PC-3 (cell line): ENCODE results near the gene TMIE. TPM values are rescaled to one million over a fixed set of nuclear protein-coding genes. Genes with fewer than 3 reads are reported as not detected.

Source experiments
- ATAC-seq: fragments of 200-7000 bp; cut with Tn5 transposase; 2 replicates; pipeline ENCODE4 v1.9.1; 2020; ENCODE audit warnings: mild to moderate bottlenecking, moderate library complexity
- BruUV-seq: library from RNA; stranded (reverse); fragments of 400-500 nt; replicated peaks from 2 replicates; lab custom pipeline; 2021; lab: Mats Ljungman, UMichigan
- CTCF ChIA-PET: fragments of 300-600 bp; sonication (Branson Sonifier 250); formaldehyde crosslinking; loops from one replicate; lab custom pipeline; 2022; ENCODE audit warnings: antibody characterized with exemption; lab: Charles Lee
- POLR2A ChIA-PET: fragments of 300-600 bp; sonication (Branson Sonifier 250); formaldehyde crosslinking; loops from one replicate; lab custom pipeline; 2022; ENCODE audit warnings: antibody characterized with exemption; ENCODE audit not compliant: unreplicated experiment; lab: Charles Lee
- DNase-seq: peaks from one replicate; pipeline ENCODE4 v3.0.0-alpha.2; 2015
- H2AFZ ChIP-seq: fragments of 300-600 bp; sonication (generic); 2 replicates; pipeline ENCODE4 v1.6.0; 2016; ENCODE audit warnings: antibody characterized with exemption, low read length
- H3F3A ChIP-seq: fragments of 300-600 bp; sonication (generic); one replicate; pipeline ENCODE4 v1.6.0; 2017; ENCODE audit warnings: antibody characterized with exemption, low read length, control low read depth, mild to moderate bottlenecking; ENCODE audit not compliant: unreplicated experiment
- H3K27ac ChIP-seq: fragments of 300-600 bp; sonication (generic); 2 replicates; pipeline ENCODE4 v1.5.1; 2016; ENCODE audit warnings: mild to moderate bottlenecking, low read length
- H3K27me3 ChIP-seq: fragments of 300-600 bp; sonication (generic); 2 replicates; pipeline ENCODE4 v1.6.1; 2016; ENCODE audit warnings: low read length, mixed read lengths
- H3K36me3 ChIP-seq: fragments of 300-600 bp; sonication (generic); 2 replicates; pipeline ENCODE4 v1.6.1; 2016; ENCODE audit warnings: low read depth, mixed run types, low read length, mixed read lengths
- H3K4me1 ChIP-seq: fragments of 300-600 bp; sonication (generic); 2 replicates; pipeline ENCODE4 v1.5.1; 2016; ENCODE audit warnings: low read length; ENCODE audit not compliant: insufficient read depth
- H3K4me2 ChIP-seq: fragments of 300-600 bp; sonication (generic); 2 replicates; pipeline ENCODE4 v1.6.0; 2016; ENCODE audit warnings: low read length
- H3K4me3 ChIP-seq: fragments of 300-600 bp; sonication (generic); 2 replicates; pipeline ENCODE4 v1.5.1; 2016; ENCODE audit warnings: mild to moderate bottlenecking, low read length, mixed read lengths
- H3K79me2 ChIP-seq: fragments of 300-600 bp; sonication (generic); 2 replicates; pipeline ENCODE4 v1.6.1; 2017; ENCODE audit warnings: low read length, mixed read lengths
- H3K9ac ChIP-seq: fragments of 300-600 bp; sonication (generic); 2 replicates; pipeline ENCODE4 v1.6.0; 2016; ENCODE audit warnings: mild to moderate bottlenecking, low read length
- H3K9me2 ChIP-seq: fragments of 300-600 bp; sonication (generic); replicated peaks from 2 replicates; pipeline ENCODE4 v1.6.1; 2016; ENCODE audit warnings: mixed run types, low read length, mixed read lengths
- H3K9me3 ChIP-seq: fragments of 300-600 bp; sonication (generic); 2 replicates; pipeline ENCODE4 v1.6.1; 2016; ENCODE audit warnings: low read length, mixed read lengths
- H4K20me1 ChIP-seq: fragments of 300-600 bp; sonication (generic); 2 replicates; pipeline ENCODE4 v1.6.1; 2016; ENCODE audit warnings: low read length, mixed read lengths
- CTCF ChIP-seq: fragments of 300-600 bp; sonication (generic); conservative IDR thresholded peaks from 2 replicates; pipeline ENCODE4 v1.5.1; 2017; ENCODE audit warnings: antibody characterized with exemption, low read depth, mild to moderate bottlenecking, low read length
- EZH2 ChIP-seq: fragments of 300-600 bp; sonication (generic); IDR thresholded peaks from one replicate; pipeline ENCODE4 v1.6.1; 2017; ENCODE audit warnings: antibody characterized with exemption, mild to moderate bottlenecking, low read length; ENCODE audit not compliant: unreplicated experiment
- EZH2phosphoT487 ChIP-seq: fragments of 300-600 bp; sonication (generic); IDR thresholded peaks from 2 replicates; pipeline ENCODE4 v1.6.1; 2018; ENCODE audit warnings: mild to moderate bottlenecking, antibody characterized with exemption, low read length, borderline replicate concordance
- intact Hi-C: fragments of 100-400 bp; cut with micrococcal nuclease; formaldehyde crosslinking; loops from 2 replicates; pipeline ENCODE4 v1.9.0; 2023
- total RNA-seq: library from RNA; depleted of rRNA; stranded (reverse); fragments of >200 nt; gene quantifications from 2 replicates; pipeline ENCODE4 v1.2.3, GENCODE V29; 2014

Gene TMIE
- total RNA-seq, 1 experiment from 2014 or later = 0.66 TPM

DNA sequence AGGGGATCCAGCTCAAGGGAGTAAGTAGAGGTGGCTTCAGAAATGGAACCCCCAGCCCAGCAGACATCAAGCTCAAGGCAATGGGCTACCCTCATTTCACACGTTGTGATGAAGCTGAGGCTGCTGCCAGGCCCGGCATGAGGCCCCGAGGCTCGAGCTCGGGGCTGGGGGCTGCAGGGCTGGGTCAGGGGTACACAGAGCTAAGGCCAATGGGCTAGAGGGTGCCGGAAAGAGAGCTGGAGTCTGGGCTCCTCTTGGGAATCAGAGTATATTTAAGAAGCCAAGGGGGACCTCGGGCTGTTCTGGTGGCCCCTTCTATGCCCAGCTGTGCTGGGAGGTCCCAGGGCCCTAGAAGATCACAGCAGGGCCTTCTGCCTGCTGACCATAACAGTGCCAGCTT, 9.0 kb downstream of the TMIE start:
- intact Hi-C loops = no loop called here
- ATAC-seq = no peak
- no peak overlapping the region for H3K4me3 ChIP-seq
- H2AFZ ChIP-seq = no peak overlapping the region
- DNase-seq = no peak
- no peaks in the 10 kb centered on the region for H4K20me1 ChIP-seq
- H3K4me1 ChIP-seq = peaks cover 13% of the 10 kb centered on the region
- no peaks in the 10 kb centered on the region for H3K36me3 ChIP-seq
- no peaks in the 10 kb centered on the region for H3K9me2 ChIP-seq
- TF ChIP-seq EZH2phosphoT487 (no peak), EZH2 (no peak), CTCF (no peak)
- H3K79me2 ChIP-seq = no peaks in the 10 kb centered on the region
- no peak overlapping the region for H3K4me2 ChIP-seq
- H3K9me3 ChIP-seq = no peaks in the 10 kb centered on the region
- POLR2A ChIA-PET = interaction anchor here (0.6 kb wide), 2 partner anchors 204 to 639 kb away, joined by 3 to 4 read pairs; no protein-coding TSS in a partner anchor
- H3K27me3 ChIP-seq = no peaks in the 10 kb centered on the region
- CTCF ChIA-PET = no interaction called here
- no peak overlapping the region for H3K27ac ChIP-seq
- no TSS peak for BruUV-seq
- H3F3A ChIP-seq = no peaks in the 10 kb centered on the region
- no peak overlapping the region for H3K9ac ChIP-seq

- DNase-seq = no peak
Measured at GRCh38 chr3:46710671-46711295, 9.6 kb downstream of the TMIE start.

More at GRCh38 chr3:46710671-46711295, 9.6 kb downstream of the TMIE start:
- Histone ChIP-seq H3K27me3 (no peaks in the 10 kb centered on the region), H3K36me3 (no peaks in the 10 kb centered on the region), H3K79me2 (no peaks in the 10 kb centered on the region), H4K20me1 (no peaks in the 10 kb centered on the region), H3K4me2 (no peak overlapping the region), H2AFZ (no peak overlapping the region), H3K9me3 (no peaks in the 10 kb centered on the region), H3F3A (no peaks in the 10 kb centered on the region), H3K9ac (no peak overlapping the region), H3K4me1 (peaks cover 10% of the 10 kb centered on the region), H3K9me2 (no peaks in the 10 kb centered on the region), H3K27ac (no peak overlapping the region), H3K4me3 (no peak overlapping the region)
- ChIA-PET CTCF (no interaction called here), POLR2A (interaction anchor here (0.6 kb wide), 1 partner anchor 203 kb away, joined by 3 read pairs; no protein-coding TSS in a partner anchor)
- TF ChIP-seq CTCF (no peak), EZH2 (no peak), EZH2phosphoT487 (no peak)
- no TSS peak for BruUV-seq
- intact Hi-C loops = no loop called here
- no peak for ATAC-seq
